GM21526 (cell line): ENCODE data around the gene NCS1.

Source experiments
- ATAC-seq: cut with Tn5 transposase; IDR thresholded peaks from one replicate; pipeline ENCODE4 v1.9.1; 2021; ENCODE audit warnings: moderate library complexity; ENCODE audit not compliant: unreplicated experiment, low FRiP score

The NCS1 gene

DNA sequence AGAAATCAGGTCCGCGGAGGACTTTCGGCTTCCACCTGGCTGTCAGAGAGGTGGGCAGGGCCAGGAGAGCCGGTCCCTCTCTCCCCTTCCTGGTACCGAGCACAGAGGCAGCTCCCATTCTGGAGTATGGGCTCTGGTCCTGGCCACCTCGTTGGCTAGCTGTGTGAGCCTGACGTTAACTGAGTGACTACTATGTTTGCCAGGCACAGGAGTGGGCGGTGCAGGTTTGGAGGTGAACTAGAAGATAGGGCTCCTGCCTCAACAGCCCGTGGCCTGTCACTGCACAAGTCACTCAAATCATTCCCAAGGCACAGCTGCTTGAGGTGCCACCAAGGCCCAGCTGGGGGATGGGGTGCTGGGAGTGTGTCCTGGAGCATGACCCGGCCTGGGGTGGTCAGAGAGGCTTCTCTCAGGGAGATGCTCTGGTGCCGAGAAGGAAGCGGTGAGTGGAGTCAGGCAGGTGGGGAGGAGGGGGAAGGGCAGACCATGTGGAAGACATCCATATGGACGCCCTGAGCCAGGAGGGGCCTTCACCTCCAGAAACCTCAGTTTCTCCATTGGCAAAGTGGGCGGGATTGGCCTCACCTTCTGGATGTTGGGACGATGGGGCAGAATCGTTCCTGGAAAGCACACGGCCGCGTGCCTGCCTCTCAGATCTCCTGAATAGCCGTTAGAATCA lies 39.5 kb downstream of the NCS1 start:
- ATAC-seq = no peak

- no peak for ATAC-seq
These were observed 40.5 kb downstream of the NCS1 start for GRCh38 chr9:130212543-130213297.

DNA sequence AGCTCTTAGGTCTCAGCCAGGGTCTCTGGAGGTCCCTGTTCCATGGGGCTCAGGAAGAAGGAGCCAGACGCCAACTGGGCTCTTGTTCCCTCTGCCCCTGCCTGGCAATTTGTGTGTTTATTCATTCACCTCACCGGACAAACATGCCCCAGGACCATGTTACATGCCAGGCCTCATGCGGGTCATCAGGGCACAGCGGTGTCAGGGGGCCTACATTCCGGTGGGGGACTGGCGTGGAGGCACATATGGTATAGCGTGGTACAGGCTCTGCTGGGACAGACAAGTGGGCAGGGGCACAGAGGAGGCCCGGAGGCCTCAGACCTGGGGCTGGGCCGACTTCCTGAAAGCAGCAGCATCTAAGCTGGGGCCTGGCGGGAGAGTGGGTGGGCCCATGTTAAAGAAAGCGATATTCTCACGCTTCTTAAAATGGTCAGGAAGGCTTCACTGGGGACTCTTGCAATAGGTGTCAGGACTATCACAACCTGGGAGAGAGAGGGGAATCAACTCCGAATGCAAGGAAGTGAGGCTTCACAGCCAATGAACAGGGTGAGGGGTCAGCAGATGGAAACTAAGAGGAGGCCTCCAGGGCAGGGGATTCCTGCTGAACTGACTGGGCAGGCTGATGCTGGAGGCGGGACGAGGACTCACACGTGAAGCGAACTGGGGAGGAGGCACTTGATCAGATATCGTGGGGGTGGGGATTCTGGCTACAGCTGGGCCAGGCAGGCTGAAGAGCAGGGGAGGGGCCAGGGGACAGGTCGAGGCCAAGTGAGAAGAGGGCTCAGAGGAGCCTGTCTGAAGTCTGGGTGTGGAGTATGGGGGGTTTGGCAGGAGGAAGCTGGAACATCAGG lies 41.9 kb downstream of the NCS1 start:
- ATAC-seq = no peak

DNA sequence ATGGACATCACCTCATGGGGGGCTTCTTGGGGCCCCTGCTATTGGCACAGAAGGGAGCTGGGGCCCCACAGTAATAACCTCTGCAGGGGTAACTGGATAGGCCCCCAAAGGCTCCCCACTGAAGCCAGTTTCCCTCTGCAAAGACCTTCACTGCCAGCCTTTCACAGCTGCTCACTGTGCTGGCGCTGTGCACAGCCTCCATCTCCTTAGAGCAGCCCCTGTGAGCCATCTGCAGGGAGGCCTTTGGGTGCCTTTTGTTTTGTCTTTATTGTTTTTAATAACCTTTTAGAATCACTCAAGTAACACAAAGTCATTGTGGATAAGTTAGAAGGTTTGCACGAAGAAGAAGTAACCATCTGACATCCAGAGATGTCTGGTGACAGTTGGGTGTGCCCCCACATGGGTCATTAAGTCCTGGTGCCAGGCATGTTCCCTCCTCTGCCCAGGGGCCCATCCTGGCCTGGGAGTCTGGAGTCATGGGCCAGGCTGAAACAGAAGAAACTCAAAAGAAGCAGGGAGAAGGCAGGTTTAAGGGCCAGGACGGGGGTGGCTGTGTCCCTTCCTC lies 42.7 kb downstream of the NCS1 start:
- ATAC-seq = no peak

DNA sequence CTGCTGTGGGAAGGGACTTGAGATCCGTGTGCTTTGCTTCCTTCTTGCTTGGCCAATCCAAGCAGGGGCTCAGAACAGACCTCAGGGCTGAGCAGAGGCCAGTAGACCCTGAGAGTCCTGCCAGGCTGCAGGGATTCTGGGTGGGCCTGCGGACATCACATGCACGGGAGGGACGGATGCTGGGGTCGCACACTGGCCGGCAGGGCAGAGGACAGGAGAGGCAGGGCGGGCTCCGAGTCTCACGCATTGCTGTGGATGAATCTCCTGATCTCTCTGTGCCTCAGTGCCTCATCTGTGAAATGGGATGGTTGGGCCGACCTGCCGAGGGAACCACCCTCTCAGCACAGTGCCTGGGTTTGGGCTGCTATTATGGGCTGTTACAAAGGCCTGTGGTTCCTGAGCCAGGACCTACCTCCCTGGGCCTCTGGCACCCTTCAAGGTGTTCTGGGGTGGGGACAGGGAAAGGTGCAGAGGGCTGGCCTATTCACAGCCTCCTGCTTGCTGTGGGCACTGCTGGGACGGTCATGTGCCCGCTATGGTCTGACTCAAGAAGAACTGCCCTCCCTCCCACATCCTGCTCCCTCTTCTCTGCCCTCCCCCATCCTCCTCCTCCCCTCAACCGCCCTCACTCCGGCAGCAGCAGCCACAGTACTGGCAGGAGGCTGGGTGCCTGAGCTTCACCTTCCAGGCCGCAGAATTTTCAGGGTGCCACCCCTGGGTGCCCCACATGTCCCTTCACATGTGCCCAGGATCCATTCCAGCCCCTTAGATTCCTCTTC lies 43.3 kb downstream of the NCS1 start:
- ATAC-seq = no peak

DNA sequence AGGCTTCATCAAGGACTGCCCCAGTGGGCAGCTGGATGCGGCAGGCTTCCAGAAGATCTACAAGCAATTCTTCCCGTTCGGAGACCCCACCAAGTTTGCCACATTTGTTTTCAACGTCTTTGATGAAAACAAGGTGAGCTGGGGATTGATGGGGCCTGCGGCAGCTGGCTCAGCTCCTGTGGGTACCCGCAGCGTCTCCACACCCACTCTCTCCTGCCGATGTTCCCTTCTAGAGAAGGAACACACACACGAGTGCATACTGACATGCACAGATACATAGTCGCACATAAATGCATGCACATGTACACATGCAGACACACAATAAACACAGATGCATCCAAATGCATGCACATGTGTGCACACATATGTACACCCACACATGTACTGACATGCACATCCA lies 45.6 kb downstream of the NCS1 start:
- ATAC-seq = no peak

GRCh38 chr9:130219661-130220096 lies 47.5 kb downstream of the NCS1 start:
- ATAC-seq = no peak

DNA sequence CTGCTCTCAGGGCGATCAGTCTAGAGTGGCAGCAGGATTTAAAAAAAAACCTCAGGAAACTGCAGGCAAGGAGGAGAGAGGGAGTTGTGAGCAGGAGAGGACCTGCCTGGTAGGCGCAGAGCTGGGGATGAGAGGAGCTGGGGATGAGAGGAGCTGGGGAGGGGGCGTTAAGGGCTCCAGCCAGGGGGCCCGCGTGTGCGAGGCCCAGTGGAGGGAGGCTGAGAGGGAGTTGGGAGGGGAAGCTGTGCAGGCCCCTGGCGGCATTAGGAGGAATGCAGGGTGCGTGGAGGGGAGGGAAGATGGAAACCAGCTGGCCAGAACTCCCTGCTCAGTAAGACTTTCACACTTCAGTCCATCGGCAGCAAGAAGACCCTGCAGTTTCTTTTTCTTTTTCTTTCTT lies 48.1 kb downstream of the NCS1 start:
- no peak for ATAC-seq

DNA sequence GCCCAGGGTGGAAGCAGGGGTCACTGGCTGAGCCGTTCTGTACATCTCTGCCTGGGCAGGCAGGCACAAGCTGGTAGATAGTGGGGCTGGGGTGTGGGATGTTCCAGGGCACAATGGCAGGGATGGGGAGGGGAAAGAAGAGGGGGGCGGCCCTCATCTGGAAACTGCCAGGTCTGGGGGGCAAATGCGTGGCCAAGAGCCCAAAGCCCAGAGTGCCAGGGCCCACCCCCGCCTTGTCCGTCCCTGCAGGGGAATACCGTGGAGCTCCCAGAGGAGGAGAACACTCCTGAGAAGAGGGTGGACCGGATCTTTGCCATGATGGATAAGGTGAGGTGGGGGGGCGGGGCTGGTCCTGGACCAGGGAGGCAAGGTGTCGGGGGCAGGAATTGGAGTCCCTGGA lies 50.6 kb downstream of the NCS1 start:
- ATAC-seq = no peak

DNA sequence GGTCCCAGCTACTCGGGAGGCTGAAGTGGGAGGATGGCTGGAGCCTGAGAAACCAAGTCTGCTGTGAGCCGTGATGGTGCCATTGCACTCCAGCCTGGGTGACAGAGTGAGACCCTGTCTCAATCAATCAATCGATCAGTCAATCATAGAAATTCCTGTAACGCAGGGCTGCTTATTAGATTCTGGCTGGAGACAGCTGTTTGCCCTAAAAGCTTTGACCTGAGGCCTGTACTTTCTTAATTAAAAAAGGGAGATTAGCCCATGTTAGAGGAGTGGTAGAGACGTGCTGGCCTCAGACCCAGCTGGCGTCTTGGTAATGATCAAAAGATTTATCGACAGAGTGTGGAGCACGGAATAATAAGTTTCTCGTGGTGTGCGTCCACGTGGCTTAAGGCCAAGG lies 52.9 kb downstream of the NCS1 start:
- ATAC-seq = no peak

DNA sequence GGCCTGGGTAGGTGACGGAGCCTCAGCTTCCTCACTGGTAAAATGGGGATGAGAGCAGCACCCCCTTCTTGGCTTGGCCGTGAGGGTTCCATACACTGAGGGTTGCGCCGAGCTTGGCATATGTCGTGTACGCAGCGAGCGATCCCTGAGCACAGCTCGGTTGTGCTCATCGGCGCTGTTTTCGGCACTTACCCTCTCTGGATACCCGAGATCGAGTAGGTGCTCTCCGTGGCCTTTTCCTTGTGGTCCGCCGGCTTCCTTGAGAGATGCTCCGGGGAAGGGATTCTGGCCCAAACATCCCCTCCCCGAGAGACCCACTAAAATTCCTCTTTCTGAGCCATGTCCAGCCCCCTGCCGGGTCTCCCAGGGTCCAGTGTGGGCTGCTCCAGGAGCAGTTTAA lies 53.4 kb downstream of the NCS1 start:
- ATAC-seq = no peak

DNA sequence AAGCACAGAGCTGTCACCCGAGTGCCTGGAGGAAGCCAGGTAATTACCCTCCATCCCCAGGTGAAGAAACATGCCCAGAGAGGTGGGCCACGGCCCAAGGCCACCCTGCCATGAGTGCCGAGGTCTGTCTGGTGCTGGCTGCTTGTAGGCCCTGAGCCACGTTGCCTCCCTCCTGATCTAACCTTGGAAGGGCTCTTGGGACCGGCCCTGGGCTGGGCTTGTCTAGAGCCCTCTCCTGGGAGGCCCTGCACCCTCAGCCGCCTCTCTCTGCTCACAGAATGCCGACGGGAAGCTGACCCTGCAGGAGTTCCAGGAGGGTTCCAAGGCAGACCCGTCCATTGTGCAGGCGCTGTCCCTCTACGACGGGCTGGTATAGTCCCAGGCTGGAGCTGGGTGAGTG lies 53.9 kb downstream of the NCS1 start:
- no peak for ATAC-seq

DNA sequence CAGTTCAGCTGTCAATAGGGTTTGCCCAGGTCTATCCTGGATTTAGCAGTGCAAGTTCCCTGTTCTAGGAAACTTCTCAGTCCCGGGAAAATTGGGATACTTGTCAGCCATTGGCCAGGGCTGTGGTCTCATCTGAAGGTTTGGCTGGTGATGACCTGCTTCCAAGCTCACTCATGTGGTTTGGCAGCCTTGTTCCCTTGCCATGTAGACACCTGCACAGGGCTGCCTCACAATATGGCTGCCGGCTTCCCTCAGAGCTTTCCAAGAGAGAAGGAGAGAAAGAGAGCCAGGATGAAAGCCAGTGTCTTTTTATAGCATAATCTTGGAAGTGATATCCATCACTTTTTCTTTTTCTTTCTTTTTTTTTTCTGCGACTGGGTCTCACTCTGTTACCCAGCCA lies 55.6 kb downstream of the NCS1 start:
- no peak for ATAC-seq

- no peak for ATAC-seq
These were observed 57.6 kb downstream of the NCS1 start for GRCh38 chr9:130229759-130230158.

GRCh38 chr9:130230631-130231030 lies 58.4 kb downstream of the NCS1 start:
- ATAC-seq = no peak

GRCh38 chr9:130232899-130233586 lies 60.8 kb downstream of the NCS1 start:
- ATAC-seq = no peak

- ATAC-seq = no peak
These were observed 61.4 kb downstream of the NCS1 start for GRCh38 chr9:130233587-130233945.

DNA sequence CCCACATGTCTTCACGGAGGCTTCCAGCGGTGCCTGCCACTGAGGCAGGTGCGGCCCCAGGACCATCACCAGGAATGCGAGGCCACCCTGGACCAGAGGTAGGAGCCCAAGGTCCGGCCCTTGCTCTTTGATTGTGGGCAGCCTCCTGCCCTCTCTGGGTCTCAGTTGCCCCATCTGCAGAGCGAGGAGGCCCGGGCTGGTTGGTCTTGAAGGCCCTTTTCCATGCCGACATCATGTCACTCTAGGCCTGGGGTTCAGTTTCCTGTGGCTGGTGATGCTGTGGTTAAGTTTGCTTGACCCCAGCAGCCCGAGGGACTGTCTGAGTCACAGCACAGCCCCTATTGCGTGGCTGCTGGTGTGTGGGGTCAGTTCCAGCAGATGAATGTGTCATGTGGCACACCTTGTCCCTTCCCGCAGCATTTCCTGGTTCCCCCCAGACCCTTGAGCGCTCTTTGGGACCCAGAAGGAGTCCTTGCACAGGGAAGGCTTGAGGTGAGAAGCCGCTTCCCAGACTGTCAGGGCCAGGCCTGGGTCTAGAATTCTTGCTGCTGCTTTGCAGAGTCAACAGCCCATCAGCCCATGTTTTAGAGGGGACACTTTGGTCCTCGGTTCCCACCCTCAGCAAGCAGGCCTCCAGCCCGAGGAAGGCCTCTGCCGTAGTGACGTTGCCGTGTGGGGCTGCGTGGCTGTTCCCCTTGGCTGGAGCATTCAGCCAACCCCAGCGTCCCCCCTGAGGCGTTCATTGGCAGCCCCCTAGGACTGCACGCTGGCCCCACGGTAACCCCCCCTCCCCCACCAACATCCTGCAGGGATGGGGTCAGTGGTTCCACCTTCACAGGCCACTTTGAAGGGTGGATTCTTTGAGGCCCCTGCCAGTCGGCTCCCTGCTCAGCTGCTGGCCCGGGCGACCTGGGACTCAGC lies 62.4 kb downstream of the NCS1 start:
- ATAC-seq = no peak
